Fibroblast of lung (primary cell): ENCODE results near the gene RCBTB2. TPM values are rescaled to one million over a fixed set of nuclear protein-coding genes. Genes with fewer than 3 reads are reported as not detected.
A peak's percentile ranks its signal among the peaks of the same experiment; 100 is the strongest.

Source experiments
- DNase-seq, 2 donors: peaks; one replicate each; pipeline versions ENCODE4 v3.0.0 to v3.0.0-alpha.2; 2010; ENCODE audit warnings: low read depth in 2 of 2
- H2AFZ ChIP-seq: 2 replicates; pipeline ENCODE4 v1.5.1; 2012; ENCODE audit warnings: low read length, control low read depth, inconsistent platforms
- H3K27ac ChIP-seq: 2 replicates; pipeline ENCODE4 v1.5.1; 2011; ENCODE audit warnings: low read length, control low read depth; ENCODE audit not compliant: insufficient read depth
- H3K27me3 ChIP-seq: 2 replicates; pipeline ENCODE4 v1.5.1; 2011; ENCODE audit warnings: mild to moderate bottlenecking, low read length; ENCODE audit not compliant: control insufficient read depth, insufficient read depth
- H3K36me3 ChIP-seq: 2 replicates; pipeline ENCODE4 v1.5.1; 2011; ENCODE audit warnings: low read length; ENCODE audit not compliant: control insufficient read depth, insufficient read depth
- H3K4me1 ChIP-seq: 2 replicates; pipeline ENCODE4 v1.5.1; 2011; ENCODE audit warnings: low read length; ENCODE audit not compliant: control insufficient read depth, insufficient read depth; ENCODE audit errors: extremely low read depth
- H3K4me2 ChIP-seq: 2 replicates; pipeline ENCODE4 v1.5.1; 2011; ENCODE audit warnings: low read length, control low read depth; ENCODE audit not compliant: insufficient read depth; ENCODE audit errors: extremely low read depth
- H3K4me3 ChIP-seq, 4 experiments: fragments of 200-600 bp in 1 of 4; sonication (generic) in 1 of 4; replicated peaks in 1 of 4; 2 replicates each; pipeline ENCODE4 v1.5.1; 2011 to 2016; ENCODE audit warnings: low read length in 4 of 4, low read depth in 3 of 4, mild to moderate bottlenecking in 3 of 4, control low read depth in 2 of 4, inconsistent platforms in 1 of 4, mixed read lengths in 1 of 4; ENCODE audit not compliant: insufficient read depth in 1 of 4; ENCODE audit errors: control extremely low read depth in 1 of 4
- H3K79me2 ChIP-seq: 2 replicates; pipeline ENCODE4 v1.5.1; 2012; ENCODE audit warnings: mild to moderate bottlenecking, low read length, inconsistent platforms; ENCODE audit not compliant: control insufficient read depth, insufficient read depth
- H3K9ac ChIP-seq: 2 replicates; pipeline ENCODE4 v1.5.1; 2011; ENCODE audit warnings: mild to moderate bottlenecking, low read length, control low read depth; ENCODE audit not compliant: insufficient read depth
- H3K9me3 ChIP-seq: 2 replicates; pipeline ENCODE4 v1.5.1; 2012; ENCODE audit warnings: low read depth, low read length; ENCODE audit not compliant: control insufficient read depth, insufficient read depth
- H4K20me1 ChIP-seq: 2 replicates; pipeline ENCODE4 v1.5.1; 2011; ENCODE audit warnings: low read length; ENCODE audit not compliant: control insufficient read depth, insufficient read depth; ENCODE audit errors: extremely low read depth
- CTCF ChIP-seq, 2 donors: IDR thresholded peaks in 1 of 2; conservative IDR thresholded peaks in 1 of 2; 1 replicate in 1 of 2; 2 replicates in 1 of 2; pipeline ENCODE4 v1.5.1; 2011 to 2012; ENCODE audit warnings: low read length in 2 of 2, control low read depth in 1 of 2, inconsistent platforms in 1 of 2, low read depth in 1 of 2, mild to moderate bottlenecking in 1 of 2
- EZH2 ChIP-seq: IDR thresholded peaks from 2 replicates; pipeline ENCODE4 v1.5.1; 2012; ENCODE audit warnings: low read length, control low read depth, mild to moderate bottlenecking; ENCODE audit errors: missing control alignments
- polyA plus RNA-seq, 2 donors: library from polyadenylated mRNA; depleted of rRNA in 1 of 2; stranded (reverse) in 1 of 2; unstranded in 1 of 2; fragments of >200 nt; gene quantifications; 2 replicates each; pipeline ENCODE4 v1.2.1, GENCODE V29; 2011 to 2012; ENCODE audit warnings: missing spikeins in 1 of 2
- total RNA-seq: library from RNA; depleted of rRNA; stranded (reverse); fragments of >200 nt; gene quantifications from 2 replicates; pipeline ENCODE4 v1.2.1, GENCODE V29; 2014

RCBTB2 gene
- total and polyA plus RNA-seq, 2 donors (not counting 1 experiment from before 2014, with no cell fraction given): 8.4 to 9.6 TPM

GRCh38 chr13:48448285-48448958 is 84.5 kb downstream of the RCBTB2 start:
- no peaks in the 10 kb centered on the region for H3K36me3 ChIP-seq
- no peak overlapping the region for H3K9ac ChIP-seq
- H2AFZ ChIP-seq: no peak overlapping the region
- peaks cover 4% of the 10 kb centered on the region for H3K4me1 ChIP-seq
- no peaks in the 10 kb centered on the region for H3K27me3 ChIP-seq
- H3K4me3 ChIP-seq: no peak overlapping the region
- H3K9me3 ChIP-seq: no peaks in the 10 kb centered on the region
- TF ChIP-seq CTCF (conservative IDR thresholded peaks at IDR 0.05 in 1 of 2, IDR thresholded peaks at IDR 0.05 in 1 of 2; ENCODE audit: low read depth in 1 of 2, low read length in 2 of 2) (no peak), EZH2 (no peak)
- H3K27ac ChIP-seq: no peak overlapping the region
- peaks cover 2% of the 10 kb centered on the region for H3K79me2 ChIP-seq
- peak overlapping the region; percentile 60 for H3K4me2 ChIP-seq
- H4K20me1 ChIP-seq: no peaks in the 10 kb centered on the region
- DNase-seq: peak in 1 of 2 donors; percentile 25

- no peaks in the 10 kb centered on the region for H4K20me1 ChIP-seq
- no peaks in the 10 kb centered on the region for H3K27me3 ChIP-seq
- peaks cover 4% of the 10 kb centered on the region for H3K4me1 ChIP-seq
- H3K4me2 ChIP-seq: no peak overlapping the region
- no peak overlapping the region for H3K27ac ChIP-seq
- H3K9me3 ChIP-seq: no peaks in the 10 kb centered on the region
- peaks cover 2% of the 10 kb centered on the region for H3K79me2 ChIP-seq
- no peaks in the 10 kb centered on the region for H3K36me3 ChIP-seq
- peak; percentile 80 to 82 for DNase-seq
- H3K4me3 ChIP-seq: no peak overlapping the region
- H2AFZ ChIP-seq: no peak overlapping the region
- TF ChIP-seq CTCF (conservative IDR thresholded peaks at IDR 0.05 in 1 of 2, IDR thresholded peaks at IDR 0.05 in 1 of 2; ENCODE audit: low read depth in 1 of 2, low read length in 2 of 2): no peak
- no peak for TF ChIP-seq EZH2
- no peak overlapping the region for H3K9ac ChIP-seq
Measured at GRCh38 chr13:48446464-48446863, 86.4 kb downstream of the RCBTB2 start.

GRCh38 chr13:48443442-48444208 is 89.3 kb downstream of the RCBTB2 start:
- Histone ChIP-seq H3K79me2 (no peaks in the 10 kb centered on the region), H3K4me2 (no peak overlapping the region), H3K4me3 (no peak overlapping the region), H3K27me3 (no peaks in the 10 kb centered on the region), H3K4me1 (peaks cover 4% of the 10 kb centered on the region), H3K36me3 (no peaks in the 10 kb centered on the region), H2AFZ (no peak overlapping the region), H3K9ac (no peak overlapping the region), H4K20me1 (no peaks in the 10 kb centered on the region), H3K9me3 (no peaks in the 10 kb centered on the region), H3K27ac (no peak overlapping the region)
- no peak for TF ChIP-seq EZH2
- TF ChIP-seq CTCF (conservative IDR thresholded peaks at IDR 0.05 in 1 of 2, IDR thresholded peaks at IDR 0.05 in 1 of 2; ENCODE audit: low read depth in 1 of 2, low read length in 2 of 2): no peak
- DNase-seq: no peak
